ENCODE measurements around the gene FAM184A. TPM values are rescaled to one million over a fixed set of nuclear protein-coding genes. Genes with fewer than 3 reads are reported as not detected.

Gene FAM184A
- total and polyA plus RNA-seq, 9 of the 15 experiments (the other 6 are each of a cell fraction or from before 2014, with no cell fraction given), result 6.4 to 18.7 (median 13.1) TPM

GRCh38 chr6:119078376-119079282 is at the start of gene FAM184A (continued):
- TF ChIP-seq ZBTB40 (IDR thresholded peaks at IDR 0.05) (no peak), ZBTB40 (CRISPR knock-in tag; IDR thresholded peaks at IDR 0.05) (no peak), KAT2B (IDR thresholded peaks at IDR 0.05; ENCODE audit: low read depth, low read length) (no peak), POLR2G (IDR thresholded peaks at IDR 0.05; ENCODE audit: low read depth, low read length) (peak; percentile 77), THAP7 (CRISPR knock-in tag; IDR thresholded peaks at IDR 0.05) (no peak), SPI1 (IDR thresholded peaks at IDR 0.05; ENCODE audit: borderline replicate concordance, low read depth, low read length) (no peak), PHF21A (IDR thresholded peaks at IDR 0.05; ENCODE audit: borderline replicate concordance, low read depth) (no peak), HIVEP1 (CRISPR knock-in tag; IDR thresholded peaks at IDR 0.05) (no peak), ZFX (CRISPR knock-in tag; IDR thresholded peaks at IDR 0.05) (peak; percentile 79), HNRNPK (IDR thresholded peaks at IDR 0.05; ENCODE audit: low read depth, low read length, poor library complexity, severe bottlenecking) (no peak), RBFOX2 (IDR thresholded peaks at IDR 0.05; ENCODE audit: low read depth, low read length) (peak; percentile 82), NFRKB (IDR thresholded peaks at IDR 0.05; ENCODE audit: low read depth) (no peak), NR2C2 (CRISPR knock-in tag; IDR thresholded peaks at IDR 0.05) (no peak), NR2C2 (tag; IDR thresholded peaks at IDR 0.05) (peak; percentile 57; the same call in 1 of the 2 replicates), RB1 (IDR thresholded peaks at IDR 0.05; ENCODE audit: low read depth) (peak; percentile 92), FOXA3 (CRISPR knock-in tag; conservative IDR thresholded peaks at IDR 0.05 in 1 of 2, IDR thresholded peaks at IDR 0.05 in 1 of 2) (0 out of 4 replicates have a peak, but pooled peaks of 1 of the 2 experiments have one; percentile 29), GTF2B (IDR thresholded peaks at IDR 0.05; ENCODE audit: extremely low read depth, insufficient read length) (no peak), ZNF24 (IDR thresholded peaks at IDR 0.05) (peak; percentile 61; the same call in 1 of the 2 replicates)

Data from K562 (cell line).